Omental fat pad (tissue), 4 donors: ENCODE results near the gene UTY. TPM values are rescaled to one million over a fixed set of nuclear protein-coding genes. Genes with fewer than 3 reads are reported as not detected.
"Not testable (repeated sequence)": the region's sequence is repeated elsewhere in the genome, so short reads cannot be mapped to it uniquely, and the experiment has no call there.

Experiments used
- ATAC-seq: fragments of 150-250 bp; one replicate; pipeline ENCODE4 v1.9.1; 2016; ENCODE audit warnings: mild to moderate bottlenecking, moderate library complexity; ENCODE audit not compliant: low FRiP score
- DNase-seq: peaks from one replicate; pipeline ENCODE4 v3.0.0-alpha.2; 2019; ENCODE audit warnings: low spot score
- CTCF ChIP-seq, 3 donors: fragments of 450-650 bp; IDR thresholded peaks; one replicate each; pipeline ENCODE4 v1.5.1; 2016 to 2017; ENCODE audit warnings: antibody characterized with exemption in 3 of 3, mild to moderate bottlenecking in 3 of 3, moderate library complexity in 2 of 3
- total RNA-seq, 4 donors: library from RNA; depleted of rRNA; stranded (reverse); fragments of >200 nt; gene quantifications; one replicate each; pipeline ENCODE4 v1.1.0, GENCODE V29; 2016

Gene UTY
- total RNA-seq, 4 donors from 2014 or later: 0.13 to 57.4 (median 32.3) TPM; not detected in 1

GRCh38 chrY:13312966-13313365, 166.9 kb downstream of the UTY start:
- ATAC-seq (no peak), DNase-seq (no peak)
- no peak for TF ChIP-seq CTCF (IDR thresholded peaks at IDR 0.05)

- TF ChIP-seq CTCF (IDR thresholded peaks at IDR 0.05): no peak
- no peak for DNase-seq
- ATAC-seq: no peak
These were observed 171.9 kb downstream of the UTY start for GRCh38 chrY:13307959-13308358.

GRCh38 chrY:13300795-13301194, 179.0 kb downstream of the UTY start:
- DNase-seq (no peak), ATAC-seq (no peak)
- TF ChIP-seq CTCF (IDR thresholded peaks at IDR 0.05): no peak

GRCh38 chrY:13299411-13299810, 180.4 kb downstream of the UTY start:
- no peak for TF ChIP-seq CTCF (IDR thresholded peaks at IDR 0.05)
- no peak for ATAC-seq
- DNase-seq: no peak

GRCh38 chrY:13296176-13296890, 183.5 kb downstream of the UTY start:
- DNase-seq: no peak
- no peak for ATAC-seq
- TF ChIP-seq CTCF (IDR thresholded peaks at IDR 0.05): no peak

- ATAC-seq: no peak
- no peak for DNase-seq
- no peak for TF ChIP-seq CTCF (IDR thresholded peaks at IDR 0.05)
These were observed 184.8 kb downstream of the UTY start for GRCh38 chrY:13295026-13295425.

- no peak for TF ChIP-seq CTCF (IDR thresholded peaks at IDR 0.05)
- DNase-seq (no peak), ATAC-seq (no peak)
These were observed 188.6 kb downstream of the UTY start for GRCh38 chrY:13291199-13291598.

- not testable (repeated sequence) for DNase-seq, ATAC-seq
These were observed 197.4 kb downstream of the UTY start for GRCh38 chrY:13282151-13283054.
